Measurements from ENCODE around the gene ACSF2.

The ACSF2 gene

DNA sequence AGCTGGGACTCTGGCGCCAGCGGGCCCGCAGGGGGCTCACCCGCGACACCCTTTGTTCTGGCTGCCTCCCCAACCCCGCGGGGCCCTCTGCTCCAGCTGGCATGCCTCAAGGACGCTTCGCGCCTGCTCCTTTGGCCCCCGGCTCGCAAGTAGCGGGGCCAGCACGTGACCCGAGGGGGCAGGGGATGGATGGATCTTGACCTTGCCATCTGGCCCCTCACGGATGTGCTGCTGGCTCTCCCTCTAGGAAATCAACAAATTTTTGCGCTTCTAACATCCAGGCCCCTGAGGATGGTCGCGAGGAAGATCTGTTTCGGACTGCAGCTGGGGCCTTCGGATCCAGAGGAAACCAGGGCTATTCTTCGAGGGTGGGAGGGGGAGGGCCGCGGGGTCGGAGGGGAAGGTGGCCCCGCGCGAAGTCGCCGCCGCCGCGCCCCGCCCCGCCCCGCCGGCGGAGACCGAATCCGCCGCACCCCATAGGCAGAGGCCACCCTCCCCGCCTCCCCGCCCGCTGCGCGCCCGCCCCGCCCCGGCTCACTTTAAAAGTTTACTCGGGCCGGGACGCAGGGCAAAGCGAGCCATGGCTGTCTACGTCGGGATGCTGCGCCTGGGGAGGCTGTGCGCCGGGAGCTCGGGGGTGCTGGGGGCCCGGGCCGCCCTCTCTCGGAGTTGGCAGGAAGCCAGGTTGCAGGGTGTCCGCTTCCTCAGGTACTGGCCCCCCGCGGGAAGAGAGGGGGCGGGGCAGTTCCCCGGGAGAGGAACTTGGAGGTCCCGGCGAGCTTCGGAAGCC is at the start of gene ACSF2:
ACSF2 (plus strand) TSS at position 537 of the 790 bp plus-strand sequence; CDS start at position 581, 44 bp downstream.
- Histone ChIP-seq H3K9me3 (ENCODE audit: control insufficient read depth, insufficient read depth, low read length) (no peaks in the 10 kb centered on the region), H3K4me1 (ENCODE audit: insufficient read depth, low read length) (peaks cover 8% of the 10 kb centered on the region; the same call in 1 of the 2 replicates), H3K9ac (ENCODE audit: low read depth, low read length) (peak within 1 kb of the TSS; percentile 73), H3K36me3 (ENCODE audit: insufficient read depth, low read length) (no peaks in the 10 kb centered on the region)

- peaks cover 6% of the 10 kb centered on the region; the same call in 1 of the 2 replicates for H3K4me1 ChIP-seq (ENCODE audit: insufficient read depth, low read length)
- H3K9ac ChIP-seq (ENCODE audit: low read depth, low read length), result no peak overlapping the region
- peaks cover 36% of the 10 kb centered on the region for H3K36me3 ChIP-seq (ENCODE audit: insufficient read depth, low read length)
- no peaks in the 10 kb centered on the region for H3K9me3 ChIP-seq (ENCODE audit: control insufficient read depth, insufficient read depth, low read length)
These were observed 46.5 kb upstream of the ACSF2 start for GRCh38 chr17:50379351-50380132.

GRCh38 chr17:50380369-50381259 is 45.4 kb upstream of the ACSF2 start:
- no peaks in the 10 kb centered on the region for H3K9me3 ChIP-seq (ENCODE audit: control insufficient read depth, insufficient read depth, low read length)
- no peak overlapping the region for H3K9ac ChIP-seq (ENCODE audit: low read depth, low read length)
- H3K4me1 ChIP-seq (ENCODE audit: insufficient read depth, low read length), result peaks cover 6% of the 10 kb centered on the region; the same call in 1 of the 2 replicates
- peaks cover 42% of the 10 kb centered on the region for H3K36me3 ChIP-seq (ENCODE audit: insufficient read depth, low read length)

GRCh38 chr17:50381260-50381815 is 44.7 kb upstream of the ACSF2 start:
- H3K9ac ChIP-seq (ENCODE audit: low read depth, low read length), result no peak overlapping the region
- H3K36me3 ChIP-seq (ENCODE audit: insufficient read depth, low read length), result peaks cover 43% of the 10 kb centered on the region
- H3K9me3 ChIP-seq (ENCODE audit: control insufficient read depth, insufficient read depth, low read length), result no peaks in the 10 kb centered on the region
- H3K4me1 ChIP-seq (ENCODE audit: insufficient read depth, low read length), result peaks cover 6% of the 10 kb centered on the region; the same call in 1 of the 2 replicates

GRCh38 chr17:50381920-50382319 is 44.1 kb upstream of the ACSF2 start:
- H3K4me1 ChIP-seq (ENCODE audit: insufficient read depth, low read length), result peaks cover 6% of the 10 kb centered on the region; the same call in 1 of the 2 replicates
- no peaks in the 10 kb centered on the region for H3K9me3 ChIP-seq (ENCODE audit: control insufficient read depth, insufficient read depth, low read length)
- peaks cover 47% of the 10 kb centered on the region for H3K36me3 ChIP-seq (ENCODE audit: insufficient read depth, low read length)
- H3K9ac ChIP-seq (ENCODE audit: low read depth, low read length), result no peak overlapping the region

GRCh38 chr17:50382931-50383330 is 43.1 kb upstream of the ACSF2 start:
- peaks cover 6% of the 10 kb centered on the region; the same call in 1 of the 2 replicates for H3K4me1 ChIP-seq (ENCODE audit: insufficient read depth, low read length)
- H3K9ac ChIP-seq (ENCODE audit: low read depth, low read length), result no peak overlapping the region
- no peaks in the 10 kb centered on the region for H3K9me3 ChIP-seq (ENCODE audit: control insufficient read depth, insufficient read depth, low read length)
- peaks cover 56% of the 10 kb centered on the region for H3K36me3 ChIP-seq (ENCODE audit: insufficient read depth, low read length)

- H3K36me3 ChIP-seq (ENCODE audit: insufficient read depth, low read length), result peaks cover 62% of the 10 kb centered on the region
These were observed 39.5 kb upstream of the ACSF2 start for GRCh38 chr17:50386510-50386909.

GRCh38 chr17:50388728-50389127 is 37.3 kb upstream of the ACSF2 start:
- no peak overlapping the region for H3K9ac ChIP-seq (ENCODE audit: low read depth, low read length)
- H3K9me3 ChIP-seq (ENCODE audit: control insufficient read depth, insufficient read depth, low read length), result no peaks in the 10 kb centered on the region
- H3K4me1 ChIP-seq (ENCODE audit: insufficient read depth, low read length), result no peaks in the 10 kb centered on the region
- peaks cover 68% of the 10 kb centered on the region for H3K36me3 ChIP-seq (ENCODE audit: insufficient read depth, low read length)

More at GRCh38 chr17:50386510-50386909, 39.5 kb upstream of the ACSF2 start:
- Histone ChIP-seq H3K9ac (ENCODE audit: low read depth, low read length) (no peak overlapping the region), H3K9me3 (ENCODE audit: control insufficient read depth, insufficient read depth, low read length) (no peaks in the 10 kb centered on the region), H3K4me1 (ENCODE audit: insufficient read depth, low read length) (no peaks in the 10 kb centered on the region)

DNA sequence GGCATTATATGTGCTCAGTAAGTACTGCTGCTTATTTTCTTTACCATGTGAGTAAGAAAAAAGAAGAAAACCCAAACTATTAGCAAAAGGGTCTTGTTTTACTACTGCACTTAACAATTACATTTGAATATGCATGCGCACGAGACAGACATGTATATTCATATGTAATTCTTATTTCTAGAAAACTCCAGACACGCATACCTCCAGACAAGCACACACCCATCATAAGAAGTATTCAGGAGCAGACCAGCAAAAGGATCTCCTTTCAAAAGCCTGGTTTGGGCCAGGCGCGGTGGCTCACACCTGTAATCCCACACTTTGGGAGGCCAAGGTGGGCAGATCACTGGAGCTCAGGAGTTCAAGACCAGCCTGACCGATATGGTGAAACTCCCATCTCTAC is 36.5 kb upstream of the ACSF2 start:
- H3K36me3 ChIP-seq (ENCODE audit: insufficient read depth, low read length), result peaks cover 72% of the 10 kb centered on the region
- H3K4me1 ChIP-seq (ENCODE audit: insufficient read depth, low read length), result no peaks in the 10 kb centered on the region
- no peaks in the 10 kb centered on the region for H3K9me3 ChIP-seq (ENCODE audit: control insufficient read depth, insufficient read depth, low read length)
- no peak overlapping the region for H3K9ac ChIP-seq (ENCODE audit: low read depth, low read length)

DNA sequence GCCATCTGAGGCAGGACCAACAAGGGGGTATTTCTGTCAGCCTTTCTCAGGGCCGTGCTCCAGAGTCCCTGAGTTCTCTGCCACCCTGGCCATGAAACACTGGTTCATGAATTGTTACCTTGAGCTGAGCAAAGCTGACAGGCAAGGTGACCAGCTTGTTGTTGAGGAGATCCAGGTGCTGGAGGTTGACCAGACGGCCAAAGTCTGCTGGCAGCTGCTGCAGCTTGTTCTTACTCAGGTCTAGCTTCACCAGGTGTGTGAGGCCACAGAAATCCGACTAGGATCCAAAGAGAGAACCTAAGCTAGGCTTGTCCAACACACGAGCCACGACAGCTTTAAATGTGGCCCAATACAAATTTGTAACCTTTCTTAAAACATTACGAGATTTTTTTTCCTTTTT is 33.4 kb upstream of the ACSF2 start:
- Histone ChIP-seq H3K36me3 (ENCODE audit: insufficient read depth, low read length) (peaks cover 61% of the 10 kb centered on the region), H3K4me1 (ENCODE audit: insufficient read depth, low read length) (peaks cover 6% of the 10 kb centered on the region; the same call in 1 of the 2 replicates), H3K9ac (ENCODE audit: low read depth, low read length) (no peak overlapping the region), H3K9me3 (ENCODE audit: control insufficient read depth, insufficient read depth, low read length) (no peaks in the 10 kb centered on the region)

- H3K9ac ChIP-seq (ENCODE audit: low read depth, low read length), result no peak overlapping the region
- peaks cover 6% of the 10 kb centered on the region; the same call in 1 of the 2 replicates for H3K4me1 ChIP-seq (ENCODE audit: insufficient read depth, low read length)
- peaks cover 52% of the 10 kb centered on the region for H3K36me3 ChIP-seq (ENCODE audit: insufficient read depth, low read length)
- no peaks in the 10 kb centered on the region for H3K9me3 ChIP-seq (ENCODE audit: control insufficient read depth, insufficient read depth, low read length)
These were observed 32.3 kb upstream of the ACSF2 start for GRCh38 chr17:50393700-50394099.

DNA sequence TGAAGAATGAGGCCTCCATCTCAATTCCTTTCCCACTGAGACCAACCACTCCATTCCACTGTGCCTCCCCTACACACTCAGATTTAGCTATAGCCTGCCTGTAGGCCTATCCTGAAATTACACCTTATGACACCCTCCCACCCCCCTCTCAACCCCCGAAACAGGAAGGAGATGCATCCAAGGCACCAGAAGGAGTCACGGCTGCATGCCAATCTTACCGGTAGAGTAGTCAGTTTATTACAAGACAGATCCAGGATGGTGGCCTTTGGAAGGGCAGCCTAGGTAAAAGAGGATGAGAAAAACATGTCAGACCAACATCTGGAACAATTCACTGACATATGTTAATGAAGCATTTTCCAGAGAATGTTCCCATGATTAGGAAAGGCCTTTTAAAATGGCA is 31.3 kb upstream of the ACSF2 start:
- peaks cover 6% of the 10 kb centered on the region; the same call in 1 of the 2 replicates for H3K4me1 ChIP-seq (ENCODE audit: insufficient read depth, low read length)
- peaks cover 48% of the 10 kb centered on the region for H3K36me3 ChIP-seq (ENCODE audit: insufficient read depth, low read length)
- no peaks in the 10 kb centered on the region for H3K9me3 ChIP-seq (ENCODE audit: control insufficient read depth, insufficient read depth, low read length)
- no peak overlapping the region for H3K9ac ChIP-seq (ENCODE audit: low read depth, low read length)

- H3K36me3 ChIP-seq (ENCODE audit: insufficient read depth, low read length), result peaks cover 35% of the 10 kb centered on the region
- H3K9ac ChIP-seq (ENCODE audit: low read depth, low read length), result peak overlapping the region; percentile 85
- H3K9me3 ChIP-seq (ENCODE audit: control insufficient read depth, insufficient read depth, low read length), result no peaks in the 10 kb centered on the region
These were observed 29.5 kb upstream of the ACSF2 start for GRCh38 chr17:50396261-50397110.

More at GRCh38 chr17:50396261-50397110, 29.5 kb upstream of the ACSF2 start:
- peaks cover 6% of the 10 kb centered on the region; the same call in 1 of the 2 replicates for H3K4me1 ChIP-seq (ENCODE audit: insufficient read depth, low read length)
